T-cell (primary cell): ENCODE results near the gene ITIH2. TPM values are rescaled to one million over a fixed set of nuclear protein-coding genes. Genes with fewer than 3 reads are reported as not detected.

Experiments used
- ATAC-seq, 4 experiments: fragments of 200-7000 bp in 3 of 4; fragments of 150-1000 bp in 1 of 4; cut with Tn5 transposase; replicated peaks in 1 of 4; 1 replicate in 3 of 4; 2 replicates in 1 of 4; pipeline ENCODE4 v1.10.0; 2021; ENCODE audit warnings: moderate library complexity in 3 of 4, mild to moderate bottlenecking in 2 of 4, moderate number of reproducible peaks in 1 of 4
- CTCF ChIA-PET, 2 donors: fragments of 300-600 bp; sonication (Branson Sonifier 250); formaldehyde crosslinking; loops; one replicate each; lab custom pipeline; 2022; ENCODE audit warnings: antibody characterized with exemption in 2 of 2; lab: Charles Lee
- POLR2A ChIA-PET, 2 donors: fragments of 300-600 bp; sonication (Branson Sonifier 250); formaldehyde crosslinking; loops; one replicate each; lab custom pipeline; 2022; ENCODE audit warnings: antibody characterized with exemption in 2 of 2; lab: Charles Lee
- DNase-seq, 35 experiments: peaks; one replicate each; pipeline versions ENCODE4 v3.0.0 to v3.0.0-alpha.2; 2013 to 2023
- H3K27ac ChIP-seq: one replicate; pipeline ENCODE4 v1.5.1; 2013; ENCODE audit warnings: low read length
- H3K27me3 ChIP-seq, 2 experiments: replicated peaks in 1 of 2; 1 replicate in 1 of 2; 2 replicates in 1 of 2; pipeline versions ENCODE4 v1.6.1 to v1.7.0; 2013; ENCODE audit warnings: low read length in 1 of 2, mixed read lengths in 1 of 2; ENCODE audit not compliant: control insufficient read depth in 2 of 2, insufficient read depth in 2 of 2; ENCODE audit errors: extremely low read depth in 1 of 2
- H3K36me3 ChIP-seq, 2 donors: 1 replicate in 1 of 2; 2 replicates in 1 of 2; pipeline versions ENCODE4 v1.6.1 to v1.7.0; 2013; ENCODE audit warnings: low read length in 1 of 2; ENCODE audit not compliant: control insufficient read depth in 2 of 2, insufficient read depth in 1 of 2; ENCODE audit errors: extremely low read depth in 1 of 2
- H3K4me1 ChIP-seq, 2 experiments: 1 replicate in 1 of 2; 2 replicates in 1 of 2; pipeline versions ENCODE4 v1.6.1 to v1.7.0; 2013; ENCODE audit warnings: low read length in 2 of 2, mixed read lengths in 1 of 2; ENCODE audit not compliant: insufficient read depth in 2 of 2, control insufficient read depth in 1 of 2; ENCODE audit errors: extremely low read depth in 1 of 2
- H3K4me3 ChIP-seq, 2 donors: 1 replicate in 1 of 2; 2 replicates in 1 of 2; pipeline versions ENCODE4 v1.5.1 to v1.7.0; 2013; ENCODE audit warnings: mild to moderate bottlenecking in 2 of 2, low read length in 1 of 2, moderate library complexity in 1 of 2; ENCODE audit not compliant: control insufficient read depth in 1 of 2; ENCODE audit errors: extremely low read depth in 1 of 2
- H3K9me3 ChIP-seq: 2 replicates; pipeline ENCODE4 v1.7.0; 2013
- H3K27ac Mint-ChIP-seq, 2 donors: one replicate each; pipeline ENCODE4 v1.8.0; 2020 to 2021; ENCODE audit warnings: mild to moderate bottlenecking in 2 of 2, mixed read lengths in 2 of 2
- H3K27me3 Mint-ChIP-seq, 2 donors: one replicate each; pipeline ENCODE4 v1.8.0; 2021 to 2022; ENCODE audit warnings: mixed read lengths in 2 of 2
- H3K36me3 Mint-ChIP-seq: one replicate; pipeline ENCODE4 v1.8.0; 2021; ENCODE audit warnings: mixed read lengths
- H3K4me1 Mint-ChIP-seq, 3 donors: one replicate each; pipeline ENCODE4 v1.8.0; 2020 to 2022; ENCODE audit warnings: mixed read lengths in 3 of 3, mild to moderate bottlenecking in 1 of 3
- H3K4me3 Mint-ChIP-seq, 3 donors: one replicate each; pipeline ENCODE4 v1.8.0; 2020 to 2022; ENCODE audit warnings: mild to moderate bottlenecking in 3 of 3, mixed read lengths in 3 of 3, moderate library complexity in 3 of 3
- H3K9me3 Mint-ChIP-seq, 3 donors: one replicate each; pipeline ENCODE4 v1.8.0; 2020 to 2022; ENCODE audit warnings: mixed read lengths in 3 of 3
- WGBS: methylation state at CpG from one replicate; pipeline ENCODE4 v1.1.5; 2013; ENCODE audit warnings: missing lambda C conversion rate; ENCODE audit not compliant: insufficient coverage; 5-methylcytosine and 5-hydroxymethylcytosine counted together
- total RNA-seq, 35 experiments: library from RNA in 6 of 35; stranded (reverse) in 6 of 35; fragments of 120-200 nt in 1 of 35; gene quantifications; one replicate each; pipeline versions ENCODE4 v1.2.1 to v1.2.4 and lab custom pipeline; 2013 to 2026

ITIH2 gene
- total RNA-seq, 5 donors from 2014 or later (not counting 1 experiment from before 2014, with no cell fraction given) = 0.72 to 2.1 (median 1.5) TPM; not detected in 2

DNA sequence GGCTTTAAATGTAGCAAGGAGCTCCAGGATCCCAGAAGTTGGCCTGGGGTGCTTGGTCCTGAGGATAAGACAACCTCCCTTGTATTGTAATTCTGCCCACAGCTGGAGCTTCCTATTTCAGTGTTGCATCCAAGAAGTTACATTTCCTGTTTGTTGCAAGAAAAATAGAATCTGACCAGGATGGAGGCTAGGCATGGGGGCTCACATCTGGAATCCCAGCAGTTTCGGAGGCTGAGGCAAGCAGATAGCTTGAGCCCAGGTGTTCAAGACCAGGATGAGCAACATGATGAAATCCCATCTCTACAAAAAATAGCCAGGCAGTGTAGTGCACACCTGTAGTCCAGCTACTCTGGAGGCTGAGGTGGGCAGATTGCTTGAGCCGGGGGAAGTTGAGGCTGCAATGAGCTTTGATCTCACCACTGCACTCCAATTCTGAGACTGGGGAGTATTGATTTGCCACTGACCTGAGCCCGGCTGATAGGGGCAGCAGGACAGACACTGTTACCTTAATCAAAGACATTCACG is 766 bp upstream of the ITIH2 start:
- H3K27ac ChIP-seq = no peak overlapping the region
- H3K36me3 ChIP-seq = no peaks in the 10 kb centered on the region
- H3K27me3 ChIP-seq = peaks cover 0 to 29% of the 10 kb centered on the region in 2 experiments
- Mint-ChIP-seq H3K27ac (no peak overlapping the region), H3K4me3 (no peak overlapping the region), H3K36me3 (no peaks in the 10 kb centered on the region), H3K27me3 (peaks cover 38 to 43% of the 10 kb centered on the region in 2 donors), H3K9me3 (no peaks in the 10 kb centered on the region), H3K4me1 (no peaks in the 10 kb centered on the region)
- no peak for DNase-seq
- H3K4me1 ChIP-seq = no peaks in the 10 kb centered on the region
- ChIA-PET POLR2A (no interaction called here), CTCF (interaction anchor here in 1 of 2 donors (1.1 kb wide), 1 partner anchor 181 kb away, joined by 3 read pairs; no protein-coding TSS in a partner anchor)
- WGBS = 82% methylated on average over 2 of the region's 4 CpGs
- H3K4me3 ChIP-seq = no peak overlapping the region
- ATAC-seq = no peak
- H3K9me3 ChIP-seq = no peaks in the 10 kb centered on the region

- Histone ChIP-seq H3K36me3 (no peaks in the 10 kb centered on the region), H3K27me3 (peaks cover 0 to 22% of the 10 kb centered on the region in 2 experiments), H3K4me3 (no peak overlapping the region), H3K4me1 (no peaks in the 10 kb centered on the region), H3K9me3 (no peaks in the 10 kb centered on the region), H3K27ac (no peak overlapping the region)
- Mint-ChIP-seq H3K9me3 (no peaks in the 10 kb centered on the region), H3K36me3 (no peaks in the 10 kb centered on the region), H3K4me3 (no peak overlapping the region), H3K4me1 (no peaks in the 10 kb centered on the region), H3K27me3 (peaks cover 34 to 43% of the 10 kb centered on the region in 2 donors), H3K27ac (no peak overlapping the region)
- CTCF ChIA-PET = interaction anchor here in 1 of 2 donors (1.8 kb wide), 1 partner anchor 179 kb away, joined by 4 read pairs; no protein-coding TSS in a partner anchor
- 90% methylated on average over 2 of the region's 8 CpGs for WGBS
- no peak for DNase-seq
- no peak for ATAC-seq
- POLR2A ChIA-PET = no interaction called here
These were observed 1.2 kb downstream of the ITIH2 start for GRCh38 chr10:7704071-7705016.

DNA sequence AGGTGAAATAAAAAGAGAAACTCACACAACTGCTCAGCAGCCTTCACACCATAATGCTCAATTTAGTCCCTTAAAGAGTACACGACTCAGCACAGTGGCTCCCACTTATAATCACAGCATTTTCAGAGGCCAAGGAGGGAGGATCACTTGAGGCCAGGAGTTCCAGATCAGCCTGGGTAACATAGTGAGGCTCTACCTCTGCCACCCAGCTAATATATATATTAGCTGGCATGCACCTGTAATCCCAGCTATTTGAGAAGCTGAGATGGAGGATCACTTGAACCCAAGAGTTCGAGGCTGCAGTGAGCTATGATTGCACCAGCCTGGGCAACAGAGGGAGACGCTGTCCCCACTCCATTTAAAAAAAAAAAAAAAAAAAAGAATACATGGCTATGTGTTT is 2.2 kb downstream of the ITIH2 start:
- no peak overlapping the region for H3K27ac ChIP-seq
- ChIA-PET POLR2A (interaction anchor here in 1 of 2 donors (0.6 kb wide), 1 partner anchor 370 kb away, joined by 6 read pairs; no protein-coding TSS in a partner anchor), CTCF (no interaction called here)
- peaks cover 0 to 22% of the 10 kb centered on the region in 2 experiments for H3K27me3 ChIP-seq
- no peak overlapping the region for H3K4me3 ChIP-seq
- Mint-ChIP-seq H3K4me3 (no peak overlapping the region), H3K4me1 (no peaks in the 10 kb centered on the region), H3K27ac (no peak overlapping the region), H3K27me3 (peaks cover 27 to 34% of the 10 kb centered on the region in 2 donors), H3K36me3 (no peaks in the 10 kb centered on the region), H3K9me3 (no peaks in the 10 kb centered on the region)
- no peaks in the 10 kb centered on the region for H3K4me1 ChIP-seq
- WGBS = no CpG with 5 or more reads among the region's 3 CpGs
- no peaks in the 10 kb centered on the region for H3K36me3 ChIP-seq
- no peaks in the 10 kb centered on the region for H3K9me3 ChIP-seq
- no peak for DNase-seq
- ATAC-seq = no peak

- Mint-ChIP-seq H3K9me3 (no peaks in the 10 kb centered on the region), H3K27ac (no peak overlapping the region), H3K4me3 (no peak overlapping the region), H3K27me3 (peaks cover 25 to 32% of the 10 kb centered on the region in 2 donors), H3K4me1 (no peaks in the 10 kb centered on the region), H3K36me3 (no peaks in the 10 kb centered on the region)
- ATAC-seq (no peak), DNase-seq (no peak)
- peaks cover 0 to 19% of the 10 kb centered on the region in 2 experiments for H3K27me3 ChIP-seq
- ChIA-PET CTCF (no interaction called here), POLR2A (no interaction called here)
- H3K4me1 ChIP-seq = no peaks in the 10 kb centered on the region
- H3K27ac ChIP-seq = no peak overlapping the region
- no peaks in the 10 kb centered on the region for H3K36me3 ChIP-seq
- no peaks in the 10 kb centered on the region for H3K9me3 ChIP-seq
- H3K4me3 ChIP-seq = no peak overlapping the region
- WGBS = 56% methylated on average over 1 of the region's 4 CpGs
These were observed 3.5 kb downstream of the ITIH2 start for GRCh38 chr10:7706534-7707073.

DNA sequence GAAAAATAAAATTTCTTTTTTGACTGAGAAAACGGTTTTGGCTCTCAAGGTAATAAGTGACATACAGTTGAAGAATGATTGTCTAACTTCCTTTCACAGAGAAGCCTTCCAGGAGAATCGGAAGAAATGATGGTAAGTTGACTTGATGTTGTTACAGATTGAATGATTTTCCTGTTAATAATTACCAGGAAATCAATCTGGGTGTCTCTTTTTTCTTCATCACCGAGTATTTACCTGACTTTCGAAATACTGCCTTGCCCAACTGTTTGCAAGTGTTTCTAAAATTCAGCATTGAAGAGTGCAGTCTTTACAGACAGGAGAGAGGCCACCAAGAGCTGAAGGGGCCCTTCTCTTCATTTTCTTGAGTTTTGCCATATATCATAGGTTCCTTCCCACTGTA is 4.0 kb downstream of the ITIH2 start:
- Mint-ChIP-seq H3K4me3 (no peak overlapping the region), H3K27ac (no peak overlapping the region), H3K36me3 (no peaks in the 10 kb centered on the region), H3K9me3 (no peaks in the 10 kb centered on the region), H3K27me3 (peaks cover 25 to 32% of the 10 kb centered on the region in 2 donors), H3K4me1 (no peaks in the 10 kb centered on the region)
- H3K4me3 ChIP-seq = no peak overlapping the region
- H3K27ac ChIP-seq = no peak overlapping the region
- ChIA-PET CTCF (no interaction called here), POLR2A (no interaction called here)
- DNase-seq = no peak
- H3K27me3 ChIP-seq = peaks cover 0 to 14% of the 10 kb centered on the region in 2 experiments
- no peaks in the 10 kb centered on the region for H3K36me3 ChIP-seq
- no peaks in the 10 kb centered on the region for H3K9me3 ChIP-seq
- ATAC-seq = no peak
- 100% methylated on average over 2 of the region's 4 CpGs for WGBS
- H3K4me1 ChIP-seq = no peaks in the 10 kb centered on the region

- POLR2A ChIA-PET = interaction anchor here in 1 of 2 donors (0.5 kb wide), 1 partner anchor 164 kb away, joined by 4 read pairs; no protein-coding TSS in a partner anchor
- H3K4me1 Mint-ChIP-seq = no peaks in the 10 kb centered on the region
- 80% methylated on average over 3 of the region's 5 CpGs for WGBS
These were observed 4.9 kb downstream of the ITIH2 start for GRCh38 chr10:7707858-7708622.

More at GRCh38 chr10:7707858-7708622, 4.9 kb downstream of the ITIH2 start:
- Histone ChIP-seq H3K36me3 (no peaks in the 10 kb centered on the region), H3K9me3 (no peaks in the 10 kb centered on the region), H3K27me3 (peaks cover 0 to 9% of the 10 kb centered on the region in 2 experiments), H3K4me1 (no peaks in the 10 kb centered on the region), H3K4me3 (no peak overlapping the region), H3K27ac (no peak overlapping the region)
- ATAC-seq = no peak
- no peaks in the 10 kb centered on the region for H3K9me3 Mint-ChIP-seq
- no peak overlapping the region for H3K4me3 Mint-ChIP-seq
- CTCF ChIA-PET = no interaction called here
- H3K27me3 Mint-ChIP-seq = peaks cover 22 to 25% of the 10 kb centered on the region in 2 donors
- no peak overlapping the region for H3K27ac Mint-ChIP-seq
- DNase-seq = no peak
- H3K36me3 Mint-ChIP-seq = no peaks in the 10 kb centered on the region
